Measurements from ENCODE around the gene ENPP3. TPM values are rescaled to one million over a fixed set of nuclear protein-coding genes. Genes with fewer than 3 reads are reported as not detected.

ENPP3 gene
- total RNA-seq, 1 experiment from 2014 or later, result 0.48 TPM

GRCh38 chr6:131765081-131765803, 128.1 kb downstream of the ENPP3 start:
- DNase-seq (ENCODE audit: low read depth), result peak; percentile 88

- peak; percentile 14 for DNase-seq (ENCODE audit: low read depth)
Measured at GRCh38 chr6:131765804-131766135, 128.7 kb downstream of the ENPP3 start.

- DNase-seq (ENCODE audit: low read depth), result no peak
Measured at GRCh38 chr6:131766631-131767030, 129.5 kb downstream of the ENPP3 start.

- DNase-seq (ENCODE audit: low read depth), result no peak
Measured at GRCh38 chr6:131768964-131769363, 131.9 kb downstream of the ENPP3 start.

DNA sequence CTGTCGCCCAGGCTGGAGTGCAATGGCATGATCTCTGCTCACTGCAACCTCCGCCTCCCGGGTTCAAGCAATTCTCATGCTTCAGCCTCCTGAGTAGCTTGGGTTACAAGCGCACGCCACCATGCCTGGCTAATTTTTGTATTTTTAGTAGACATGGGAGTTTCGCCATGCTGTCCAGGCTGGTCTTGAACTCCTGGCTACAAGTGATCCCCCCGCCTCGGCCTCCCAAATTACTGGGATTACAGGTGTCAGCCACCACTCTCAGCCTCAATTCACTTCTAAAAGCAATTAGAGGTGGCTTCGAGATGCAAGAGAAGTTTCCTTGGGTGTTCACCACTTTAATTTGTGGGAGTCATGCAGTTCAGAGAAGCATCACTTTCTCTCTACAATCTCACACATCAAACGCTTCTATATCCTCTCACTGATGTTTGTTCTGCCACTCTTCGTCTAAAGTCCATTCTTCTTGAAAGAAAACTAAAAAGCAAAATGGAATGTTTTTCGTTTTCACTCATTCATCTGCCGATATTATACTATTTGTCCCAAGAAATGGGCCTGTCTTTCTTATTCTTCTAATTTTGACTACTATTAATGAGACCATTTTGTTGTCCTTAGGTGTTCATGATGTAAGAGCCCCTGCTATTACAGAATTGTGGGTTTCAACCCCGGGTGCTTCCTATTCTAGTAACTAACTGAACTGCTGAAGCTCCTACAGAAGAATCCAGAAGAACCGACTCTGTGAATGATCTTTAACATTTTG, 132.5 kb downstream of the ENPP3 start:
- no peak for DNase-seq (ENCODE audit: low read depth)

DNA sequence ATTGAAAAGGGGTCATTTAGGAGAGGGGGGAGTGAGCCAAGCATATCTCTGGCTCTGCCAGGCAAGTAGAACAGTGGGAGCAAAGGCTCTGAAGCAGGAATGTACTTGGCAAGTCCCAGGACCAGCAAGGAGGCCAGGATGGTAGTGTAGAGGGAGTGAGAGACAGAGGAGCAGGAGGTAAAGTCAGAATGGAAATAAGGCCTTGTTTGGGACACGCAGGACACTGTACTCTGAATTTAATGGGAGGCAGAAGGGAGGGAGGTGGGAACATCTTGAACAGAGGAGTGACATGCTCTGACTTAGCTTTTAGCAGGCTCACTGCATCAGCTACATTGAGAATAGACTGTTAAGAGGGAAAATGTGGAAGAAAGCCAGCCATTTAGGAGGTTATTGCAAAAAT, 133.7 kb downstream of the ENPP3 start:
- DNase-seq (ENCODE audit: low read depth), result no peak

DNA sequence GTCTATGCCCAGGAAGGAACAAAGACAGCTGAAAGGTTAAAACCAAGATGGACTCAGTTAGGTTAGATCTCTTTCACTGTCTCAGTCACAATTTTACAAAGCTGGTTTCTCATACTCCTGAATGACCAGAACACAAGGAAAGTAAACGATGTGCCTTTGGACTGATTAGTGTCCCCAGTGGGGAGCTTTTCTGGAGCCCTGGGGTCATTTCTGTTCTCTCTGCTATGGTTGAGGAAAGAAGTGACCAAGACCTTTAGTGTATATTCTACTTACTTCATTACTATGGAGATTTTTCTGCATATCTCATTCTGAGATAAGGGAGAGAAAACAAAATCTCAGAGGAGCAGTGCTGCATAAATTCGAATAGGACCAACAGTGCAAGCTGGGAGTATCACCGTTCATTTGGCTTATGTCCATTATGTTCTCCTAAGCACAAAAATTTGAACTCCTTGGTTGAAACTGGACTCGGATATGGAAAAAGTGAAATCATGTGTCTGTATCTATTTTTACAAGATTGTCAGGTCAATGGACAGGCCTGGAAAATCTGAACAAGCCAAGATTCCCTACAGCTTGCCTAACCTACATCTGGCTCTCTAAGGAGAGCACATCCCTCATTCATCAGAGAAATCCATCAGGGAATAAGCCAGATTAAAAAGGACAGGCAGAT, 136.3 kb downstream of the ENPP3 start:
- no peak for DNase-seq (ENCODE audit: low read depth)

DNA sequence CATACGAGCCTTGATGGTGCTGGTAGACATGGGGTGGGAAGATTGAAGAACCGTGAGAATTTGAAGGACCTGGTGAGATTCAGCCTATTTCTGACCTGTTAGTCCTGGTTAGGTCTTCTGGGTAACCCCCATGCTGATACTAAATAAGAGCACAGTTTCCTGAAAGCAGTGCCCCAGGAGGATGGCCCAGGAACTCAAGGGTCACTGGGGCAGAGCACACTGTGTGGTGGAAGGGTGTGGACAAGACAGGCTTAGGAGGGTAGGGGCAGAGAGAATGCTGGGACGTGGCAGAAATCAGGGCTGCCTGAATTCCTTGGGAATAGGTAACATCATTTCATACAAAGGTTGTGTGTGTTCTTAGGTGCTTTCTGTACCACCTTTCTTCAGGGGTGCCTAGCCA, 138.8 kb downstream of the ENPP3 start:
- DNase-seq (ENCODE audit: low read depth), result no peak

GRCh38 chr6:131776985-131777384, 139.9 kb downstream of the ENPP3 start:
- no peak for DNase-seq (ENCODE audit: low read depth)

DNA sequence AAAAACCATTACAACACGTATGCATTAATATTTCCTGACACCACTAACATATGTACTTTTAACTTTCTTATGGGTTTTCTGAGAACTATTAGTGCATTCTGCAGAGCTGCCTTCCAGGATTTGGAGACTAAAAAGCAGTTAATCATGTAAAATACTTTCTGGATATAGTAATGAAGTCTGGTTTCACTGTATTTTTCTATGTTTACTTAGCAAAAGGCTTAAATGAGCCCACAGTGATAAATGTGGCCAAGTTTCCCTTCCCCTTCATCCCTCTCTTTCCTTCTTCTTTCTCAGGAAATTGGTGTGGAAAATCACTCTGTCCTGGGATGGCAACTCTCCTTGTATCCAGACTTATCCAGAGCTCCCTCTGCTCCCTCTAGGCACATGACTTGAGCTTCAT, 141.1 kb downstream of the ENPP3 start:
- no peak for DNase-seq (ENCODE audit: low read depth)

GRCh38 chr6:131779304-131779703, 142.2 kb downstream of the ENPP3 start:
- no peak for DNase-seq (ENCODE audit: low read depth)

- DNase-seq (ENCODE audit: low read depth), result no peak
Measured at GRCh38 chr6:131780600-131780999, 143.5 kb downstream of the ENPP3 start.

DNA sequence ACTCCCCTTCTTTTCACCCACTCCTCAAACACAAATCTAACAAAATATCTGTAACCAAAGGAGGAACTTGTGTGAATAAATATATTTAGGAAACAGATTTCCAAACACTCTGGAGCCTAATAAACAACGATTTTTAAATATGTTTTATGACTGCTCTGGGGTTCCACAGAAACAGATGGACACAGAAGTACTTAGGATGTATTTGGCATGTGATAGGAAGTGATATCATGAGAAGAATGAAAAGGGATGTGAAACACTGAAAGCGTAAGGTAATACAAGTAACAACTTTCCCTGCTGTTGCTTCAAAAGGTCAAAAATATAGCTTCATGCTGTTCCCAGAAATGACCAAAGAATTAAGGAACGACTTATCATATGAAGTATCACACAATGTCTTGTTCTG, 144.6 kb downstream of the ENPP3 start:
- no peak for DNase-seq (ENCODE audit: low read depth)

DNA sequence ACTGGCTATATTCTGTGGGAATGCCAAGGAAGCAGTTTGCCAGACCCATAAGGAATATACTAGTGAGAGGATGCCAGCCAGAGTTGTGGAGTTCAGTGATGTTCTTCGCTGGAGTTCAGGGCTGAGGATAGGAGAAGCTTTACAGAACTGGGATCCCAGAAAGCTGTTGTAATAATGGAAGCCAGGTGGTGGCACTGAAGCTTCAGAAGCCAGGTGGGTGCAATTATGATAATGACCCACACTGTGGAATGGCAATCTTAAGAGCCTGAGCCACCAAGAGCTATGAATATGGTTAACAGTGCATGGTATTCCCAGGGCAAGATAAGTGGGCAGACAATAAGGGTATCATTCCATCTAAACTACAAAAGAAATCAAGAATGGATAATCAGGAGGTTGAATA, 145.7 kb downstream of the ENPP3 start:
- peak; percentile 31 for DNase-seq (ENCODE audit: low read depth)

DNA sequence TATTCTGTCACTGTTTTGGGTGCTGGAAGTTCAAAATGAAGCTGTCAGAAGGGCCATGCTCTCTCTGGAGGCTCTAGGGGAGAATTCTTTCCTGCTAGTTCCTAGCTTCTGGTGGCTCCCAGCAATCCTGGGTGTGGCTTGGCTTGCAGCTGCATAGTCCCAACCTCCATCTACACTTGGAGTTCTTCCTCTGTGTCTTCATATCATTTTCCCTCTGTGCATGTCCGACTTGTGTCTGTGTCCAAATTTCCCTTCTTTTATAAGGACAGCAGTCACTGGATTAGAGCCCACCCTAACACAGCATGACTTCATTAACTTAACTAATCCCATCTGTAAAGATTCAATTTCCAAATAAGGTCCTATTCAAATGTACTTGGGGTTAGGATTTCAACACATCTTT, 147.5 kb downstream of the ENPP3 start:
- no peak for DNase-seq (ENCODE audit: low read depth)

DNA sequence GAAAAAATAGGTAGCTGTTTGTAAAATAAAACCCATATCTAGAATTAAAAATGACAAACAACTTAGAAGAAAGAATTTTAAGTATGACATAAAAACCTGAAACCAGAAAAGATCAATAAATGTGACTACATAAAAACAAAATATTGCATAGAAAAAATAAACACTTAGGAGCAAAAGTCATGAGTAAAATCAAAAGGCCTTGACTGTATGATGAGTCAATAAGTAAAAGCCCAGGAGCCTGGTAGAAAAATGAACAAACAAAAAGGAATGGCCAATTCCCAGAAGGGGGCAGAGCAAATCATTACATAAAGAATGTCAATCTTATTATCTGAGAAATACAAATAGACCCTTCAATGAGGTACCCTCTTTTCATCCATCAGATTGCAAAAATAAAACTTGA, 150.0 kb downstream of the ENPP3 start:
- DNase-seq (ENCODE audit: low read depth), result no peak

DNA sequence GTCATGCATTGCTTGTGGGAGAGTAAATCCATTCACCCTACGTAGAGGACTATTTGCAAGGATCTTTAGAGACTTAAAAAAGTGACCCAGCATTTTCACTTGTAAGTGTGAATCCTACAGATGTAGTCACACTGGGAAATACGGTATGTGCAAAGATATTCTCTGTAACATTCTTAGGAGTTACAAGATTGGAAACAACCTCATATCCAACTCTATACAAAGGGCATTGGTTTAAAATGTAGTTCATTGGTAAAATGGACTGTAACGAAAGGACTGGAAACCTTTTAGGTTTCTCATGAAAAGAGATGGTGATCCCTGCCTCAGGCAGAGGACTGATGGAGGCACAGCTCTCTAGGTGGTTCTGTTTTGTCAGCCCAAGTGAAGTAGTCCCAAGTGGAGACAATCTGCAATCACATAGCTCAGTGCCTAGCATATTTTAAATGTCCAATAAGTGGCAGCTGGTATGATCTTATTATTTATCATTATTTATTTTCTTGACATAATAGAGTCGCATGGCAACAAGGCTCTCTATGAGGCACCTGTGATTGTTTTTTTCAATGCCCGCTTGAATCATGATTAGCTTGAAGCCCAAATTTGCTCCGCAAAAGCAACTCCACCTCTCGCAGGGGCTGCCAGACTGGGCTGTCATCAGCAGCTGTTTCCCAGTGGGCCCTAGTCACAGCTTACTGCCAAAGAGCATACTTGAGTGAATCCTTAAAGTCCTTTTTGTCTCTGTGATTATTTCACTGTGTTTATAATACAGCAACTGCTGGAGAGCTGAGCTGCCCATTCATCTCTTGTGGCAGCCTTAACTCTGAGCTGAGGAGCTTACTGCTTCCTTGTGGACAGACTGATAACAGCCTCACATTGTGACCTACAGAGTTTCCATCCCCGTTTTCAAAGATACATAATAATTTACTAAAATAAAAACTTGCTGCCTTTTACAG, 150.9 kb downstream of the ENPP3 start:
- peak; percentile 51 for DNase-seq (ENCODE audit: low read depth)

DNA sequence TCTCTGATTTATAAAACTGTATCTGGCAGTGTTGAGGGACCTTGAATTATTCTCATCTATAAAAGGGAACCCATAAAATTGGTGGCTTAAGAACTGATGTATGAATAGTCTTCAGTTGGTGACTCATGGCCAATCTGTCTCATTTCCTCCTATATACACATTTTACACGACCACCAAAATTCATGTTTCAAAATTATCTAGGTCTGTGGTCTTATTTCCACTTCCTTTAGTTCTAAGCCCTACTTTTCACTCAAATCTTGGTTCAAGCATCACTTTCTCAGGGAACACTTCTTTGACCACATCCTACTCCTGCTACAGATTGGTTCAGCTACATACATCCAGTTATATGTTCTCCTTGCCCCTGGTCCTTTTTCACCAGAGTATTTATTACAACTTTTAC, 152.1 kb downstream of the ENPP3 start:
- peak; percentile 43 for DNase-seq (ENCODE audit: low read depth)

GRCh38 chr6:131791476-131791875, 154.4 kb downstream of the ENPP3 start:
- no peak for DNase-seq (ENCODE audit: low read depth)

DNA sequence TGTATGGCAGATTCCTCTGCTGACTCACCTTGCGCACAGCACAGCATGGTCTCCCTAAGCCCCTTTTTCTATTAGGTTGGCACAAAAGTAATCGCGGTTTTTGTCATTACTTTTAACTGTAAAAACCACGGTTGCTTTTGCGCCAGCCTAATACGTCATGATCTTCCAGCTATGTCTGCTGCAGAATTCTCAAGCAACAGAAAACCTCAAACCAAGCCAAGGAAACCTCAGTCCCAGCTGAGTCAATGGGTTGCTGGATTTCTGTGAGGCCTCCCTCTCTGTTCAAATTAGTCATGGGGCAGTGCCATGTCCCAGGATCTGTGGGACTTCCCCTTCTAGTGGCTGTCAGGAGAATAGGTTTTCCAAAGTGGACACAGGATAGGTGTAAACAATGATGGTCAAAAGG, 155.0 kb downstream of the ENPP3 start:
- peak; percentile 97 for DNase-seq (ENCODE audit: low read depth)

DNA sequence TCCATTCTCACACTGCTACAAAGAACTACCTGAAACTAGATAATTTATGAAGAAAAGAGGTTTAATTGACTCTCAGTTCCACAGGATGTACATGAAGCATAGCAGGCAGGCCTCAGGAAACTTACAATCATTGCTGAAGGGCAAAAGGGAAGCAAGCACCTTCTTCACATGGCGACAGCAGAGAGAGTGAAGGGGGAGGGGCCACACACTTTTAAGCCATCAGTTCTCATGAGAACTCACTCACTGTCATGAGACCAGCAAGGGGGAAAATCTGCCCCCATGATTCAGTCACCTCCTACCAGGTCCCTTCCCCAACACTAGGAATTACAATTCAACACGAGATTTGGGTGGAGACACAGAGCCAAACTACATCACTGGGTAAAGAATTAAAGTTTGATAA, 158.3 kb downstream of the ENPP3 start:
- DNase-seq (ENCODE audit: low read depth), result no peak

Measured in RPMI7951 (cell line).